IMR-90 (cell line): ENCODE measurements around the gene LSMEM2. TPM values are rescaled to one million over a fixed set of nuclear protein-coding genes. Genes with fewer than 3 reads are reported as not detected.
A peak's percentile ranks its signal among the peaks of the same experiment; 100 is the strongest.

ENCODE experiments used
- ATAC-seq: fragments of 200-7000 bp; cut with Tn5 transposase; 2 replicates; pipeline ENCODE4 v1.9.1; 2020; ENCODE audit warnings: low read depth, mild to moderate bottlenecking, moderate library complexity
- BruUV-seq: library from RNA; stranded (reverse); fragments of 400-500 nt; replicated peaks from 2 replicates; lab custom pipeline; 2021; lab: Mats Ljungman, UMichigan
- CTCF ChIA-PET: fragments of 300-600 bp; formaldehyde crosslinking; extraction: SDS; loops from one replicate; lab custom pipeline; 2021; ENCODE audit warnings: antibody characterized with exemption; lab: Yijun Ruan, JAX
- POLR2A ChIA-PET: fragments of 300-600 bp; sonication (Branson Sonifier 250); formaldehyde crosslinking; loops from one replicate; lab custom pipeline; 2022; ENCODE audit warnings: antibody characterized with exemption; ENCODE audit not compliant: unreplicated experiment; lab: Charles Lee
- DNase-seq: peaks from one replicate; pipeline ENCODE4 v3.0.0; 2013
- H2AFZ ChIP-seq: replicated peaks from 2 replicates; pipeline ENCODE3; 2013; ENCODE audit warnings: low read length, mild to moderate bottlenecking; ENCODE audit not compliant: poor library complexity
- H2AK5ac ChIP-seq: 2 replicates; pipeline ENCODE4 v1.6.1; 2013; ENCODE audit warnings: low read depth, low read length, inconsistent platforms
- H2AK9ac ChIP-seq: replicated peaks from 2 replicates; pipeline ENCODE3; 2013; ENCODE audit warnings: mild to moderate bottlenecking, low read depth, low read length, moderate library complexity; ENCODE audit not compliant: poor library complexity
- H2BK120ac ChIP-seq: 2 replicates; pipeline ENCODE4 v1.6.1; 2013; ENCODE audit warnings: low read depth, low read length, inconsistent platforms
- H2BK15ac ChIP-seq: 3 replicates; pipeline ENCODE4 v1.6.1; 2013; ENCODE audit warnings: low read depth, low read length, inconsistent platforms
- H2BK20ac ChIP-seq: 2 replicates; pipeline ENCODE4 v1.6.1; 2013; ENCODE audit warnings: low read depth, mild to moderate bottlenecking, inconsistent platforms, low read length, moderate library complexity
- H2BK5ac ChIP-seq: 2 replicates; pipeline ENCODE4 v1.6.1; 2013; ENCODE audit warnings: mild to moderate bottlenecking, low read depth, low read length, inconsistent platforms; ENCODE audit not compliant: poor library complexity, severe bottlenecking
- H3K14ac ChIP-seq: replicated peaks from 2 replicates; pipeline ENCODE4 v1.6.1; 2013; ENCODE audit warnings: low read depth, low read length, inconsistent platforms
- H3K18ac ChIP-seq: 2 replicates; pipeline ENCODE4 v1.6.1; 2013; ENCODE audit warnings: low read depth, low read length, control low read depth
- H3K23ac ChIP-seq: 2 replicates; pipeline ENCODE4 v1.6.1; 2013; ENCODE audit warnings: low read depth, low read length, inconsistent platforms
- H3K27ac ChIP-seq: 2 replicates; pipeline ENCODE4 v1.5.1; 2013; ENCODE audit warnings: mild to moderate bottlenecking, control low read depth, low read length; ENCODE audit not compliant: insufficient read depth
- H3K27me3 ChIP-seq: 2 replicates; pipeline ENCODE4 v1.6.1; 2013; ENCODE audit warnings: low read length; ENCODE audit not compliant: control insufficient read depth, insufficient read depth
- H3K36me3 ChIP-seq: 2 replicates; pipeline ENCODE4 v1.6.1; 2013; ENCODE audit warnings: low read length, mixed read lengths; ENCODE audit not compliant: control insufficient read depth, insufficient read depth
- H3K4ac ChIP-seq: 2 replicates; pipeline ENCODE4 v1.6.1; 2013; ENCODE audit warnings: low read depth, low read length, inconsistent platforms
- H3K4me1 ChIP-seq: 2 replicates; pipeline ENCODE4 v1.6.1; 2013; ENCODE audit warnings: low read length, mixed read lengths; ENCODE audit not compliant: control insufficient read depth, insufficient read depth
- H3K4me2 ChIP-seq: 2 replicates; pipeline ENCODE4 v1.6.1; 2013; ENCODE audit warnings: low read depth, mild to moderate bottlenecking, control low read depth, low read length, moderate library complexity
- H3K4me3 ChIP-seq: 2 replicates; pipeline ENCODE4 v1.5.1; 2013; ENCODE audit warnings: low read depth, mild to moderate bottlenecking, control low read depth, low read length, moderate library complexity; ENCODE audit not compliant: insufficient read depth
- H3K56ac ChIP-seq: 2 replicates; pipeline ENCODE4 v1.6.1; 2013; ENCODE audit warnings: low read length, inconsistent platforms; ENCODE audit not compliant: insufficient read depth; ENCODE audit errors: extremely low read depth
- H3K79me1 ChIP-seq, 2 experiments: 2 replicates each; pipeline ENCODE4 v1.6.1; 2013; ENCODE audit warnings: low read length in 2 of 2, inconsistent platforms in 1 of 2, low read depth in 1 of 2
- H3K9ac ChIP-seq: 2 replicates; pipeline ENCODE4 v1.6.1; 2013; ENCODE audit warnings: low read depth, low read length, control low read depth
- H3K9me1 ChIP-seq: 2 replicates; pipeline ENCODE4 v1.6.1; 2013; ENCODE audit warnings: low read length, inconsistent platforms; ENCODE audit not compliant: insufficient read depth
- H3K9me3 ChIP-seq: 2 replicates; pipeline ENCODE4 v1.6.1; 2013; ENCODE audit warnings: low read length; ENCODE audit not compliant: control insufficient read depth, insufficient read depth
- H4K20me1 ChIP-seq: 2 replicates; pipeline ENCODE4 v1.6.1; 2013; ENCODE audit warnings: low read length, inconsistent platforms; ENCODE audit not compliant: insufficient read depth
- H4K5ac ChIP-seq: 2 replicates; pipeline ENCODE4 v1.6.1; 2013; ENCODE audit warnings: mild to moderate bottlenecking, low read depth, low read length, control low read depth
- H4K8ac ChIP-seq, 2 experiments: 2 replicates each; pipeline ENCODE4 v1.6.1; 2013; ENCODE audit warnings: low read depth in 2 of 2, low read length in 2 of 2, control low read depth in 1 of 2, inconsistent platforms in 1 of 2
- H4K91ac ChIP-seq: 2 replicates; pipeline ENCODE4 v1.6.1; 2013; ENCODE audit warnings: low read depth, low read length, inconsistent platforms; ENCODE audit not compliant: insufficient read depth
- BHLHE40 ChIP-seq: fragments of 150-350 bp; IDR thresholded peaks from 2 replicates; pipeline ENCODE4 v1.6.1; 2016; ENCODE audit warnings: mild to moderate bottlenecking, low read depth, low read length
- ELK1 ChIP-seq: fragments of 150-350 bp; IDR thresholded peaks from 2 replicates; pipeline ENCODE4 v1.6.1; 2016; ENCODE audit warnings: low read depth, mild to moderate bottlenecking, low read length, moderate library complexity, borderline replicate concordance
- MAFK ChIP-seq: IDR thresholded peaks from 2 replicates; pipeline ENCODE4 v1.6.1; 2012; ENCODE audit warnings: low read depth, low read length, improper control_type of control experiment
- MAZ ChIP-seq: IDR thresholded peaks from 2 replicates; pipeline ENCODE4 v1.6.1; 2012; ENCODE audit warnings: low read depth, mild to moderate bottlenecking, low read length, improper control_type of control experiment, moderate library complexity, borderline replicate concordance
- MXI1 ChIP-seq: IDR thresholded peaks from 2 replicates; pipeline ENCODE4 v1.6.1; 2012; ENCODE audit warnings: low read depth, mild to moderate bottlenecking, low read length, moderate library complexity, borderline replicate concordance
- NFE2L2 ChIP-seq: fragments of 150-350 bp; IDR thresholded peaks from 2 replicates; pipeline ENCODE4 v1.6.1; 2016; ENCODE audit warnings: low read depth, mild to moderate bottlenecking, low read length
- RAD21 ChIP-seq: IDR thresholded peaks from 2 replicates; pipeline ENCODE4 v1.6.1; 2012; ENCODE audit warnings: low read length, improper control_type of control experiment
- RCOR1 ChIP-seq: IDR thresholded peaks from 2 replicates; pipeline ENCODE4 v1.6.1; 2012; ENCODE audit warnings: mild to moderate bottlenecking, low read length, improper control_type of control experiment; ENCODE audit not compliant: insufficient replicate concordance
- SMC3 ChIP-seq: fragments of 150-350 bp; IDR thresholded peaks from 2 replicates; pipeline ENCODE4 v1.6.1; 2016; ENCODE audit warnings: low read depth, mild to moderate bottlenecking, antibody characterized with exemption, low read length, moderate library complexity
- WGBS, 2 experiments: methylation state at CpG; one replicate each; pipeline versions ENCODE4 v1.1.5 to v1.1.7; 2013; ENCODE audit warnings: missing lambda C conversion rate in 2 of 2; ENCODE audit not compliant: insufficient read length in 1 of 2; ENCODE audit errors: extremely low coverage in 2 of 2; 5-methylcytosine and 5-hydroxymethylcytosine counted together
- dilution Hi-C: fragments of 300-500 bp; cut with HindIII; formaldehyde crosslinking; loops from one replicate; pipeline ENCODE4 v1.14.3; 2018; ENCODE audit warnings: low sequenced_read_pairs; ENCODE audit not compliant: unreplicated experiment
- in situ Hi-C: fragments of 300-500 bp; cut with MboI; formaldehyde crosslinking; loops from 3 replicates; pipeline ENCODE4 v1.14.3; 2019; ENCODE audit warnings: low sequenced_read_pairs, inconsistent platforms, mixed read lengths
- intact Hi-C: fragments of 100-400 bp; cut with micrococcal nuclease; formaldehyde crosslinking; loops from 2 replicates; pipeline ENCODE4 v1.10.0; 2022
- polyA plus RNA-seq, 3 experiments: library from polyadenylated mRNA; depleted of rRNA; stranded (reverse); fragments of >200 nt; gene quantifications; 2 replicates each; pipeline ENCODE4 v1.2.3, GENCODE V29; 2012; ENCODE audit warnings: low replicate concordance in 1 of 3
- total RNA-seq: library from RNA; depleted of rRNA; stranded (reverse); fragments of >200 nt; gene quantifications from 2 replicates; pipeline ENCODE4 v1.2.3, GENCODE V29; 2012
- TF ChIP-seq, protein P1 (sequence below): conservative IDR thresholded peaks from 2 replicates; pipeline ENCODE4 v1.5.1; 2012; ENCODE audit warnings: mild to moderate bottlenecking, low read depth, low read length, improper control_type of control experiment

Gene LSMEM2
- total and polyA plus RNA-seq, 2 of the 4 experiments (the other 2 are of a cell fraction) = under 0.01 TPM; not detected in 1

DNA sequence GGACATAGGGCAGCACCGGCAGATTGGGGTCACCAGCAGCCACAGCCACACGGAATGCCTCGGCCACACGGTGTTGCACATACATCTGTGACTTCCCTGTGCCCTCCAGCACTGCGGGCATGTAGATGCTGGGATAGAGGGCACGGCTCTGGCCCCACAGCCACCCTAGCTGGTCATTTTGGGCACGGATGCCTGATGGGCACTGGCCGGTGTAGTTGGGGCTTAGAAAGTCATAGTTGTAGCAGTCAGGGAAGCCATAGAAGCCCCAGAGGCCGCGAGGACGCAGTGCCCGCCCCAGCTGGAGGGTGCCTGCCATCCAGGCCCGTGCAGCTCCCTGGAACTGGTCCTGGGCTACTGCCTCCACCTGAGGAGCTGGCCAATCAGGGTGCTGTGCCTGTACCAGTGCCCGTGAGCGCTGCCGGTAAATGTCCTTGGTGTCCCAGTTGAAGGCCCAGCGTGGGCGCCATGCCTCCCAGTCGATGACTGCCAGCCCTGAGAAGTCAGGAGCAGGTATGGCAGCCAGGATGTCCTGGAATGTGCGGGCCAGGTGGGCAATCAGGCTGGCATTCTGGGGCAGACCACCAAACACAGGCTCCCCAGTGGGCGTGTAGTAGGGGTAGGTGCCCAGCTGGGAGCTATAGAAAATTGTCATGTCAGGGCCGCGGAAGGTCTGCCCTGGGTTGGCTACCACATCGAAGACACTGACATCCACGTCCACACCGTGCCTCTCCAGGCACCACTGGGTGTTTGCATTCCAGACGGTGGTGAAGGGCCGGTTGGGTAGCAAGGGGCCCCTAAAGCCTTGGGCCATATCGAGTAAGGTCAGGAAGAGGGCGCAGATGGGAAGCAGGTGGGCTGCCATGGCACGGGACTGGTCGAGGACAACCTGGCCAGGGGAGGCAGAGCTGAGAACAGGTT is 23.5 kb downstream of the LSMEM2 start:
- H3K9ac ChIP-seq = no peak overlapping the region
- H4K91ac ChIP-seq = no peak overlapping the region
- no peak overlapping the region for H3K4ac ChIP-seq
- H2AK9ac ChIP-seq = peak overlapping the region; percentile 37
- H3K9me1 ChIP-seq = peaks cover 21% of the 10 kb centered on the region
- H3K4me1 ChIP-seq = peaks cover 13% of the 10 kb centered on the region
- no peak overlapping the region for H3K18ac ChIP-seq
- H2AFZ ChIP-seq = no peak overlapping the region
- no peak overlapping the region for H3K56ac ChIP-seq
- no peak overlapping the region for H3K14ac ChIP-seq
- H2BK20ac ChIP-seq = no peak overlapping the region
- no peak for TF ChIP-seq MXI1
- TF ChIP-seq SMC3 = no peak
- TF ChIP-seq BHLHE40 = no peak
- TF ChIP-seq MAZ = no peak
- no peak for TF ChIP-seq RAD21
- TF ChIP-seq RCOR1 = no peak
- no peak for TF ChIP-seq MAFK
- TF ChIP-seq, protein P1, sequence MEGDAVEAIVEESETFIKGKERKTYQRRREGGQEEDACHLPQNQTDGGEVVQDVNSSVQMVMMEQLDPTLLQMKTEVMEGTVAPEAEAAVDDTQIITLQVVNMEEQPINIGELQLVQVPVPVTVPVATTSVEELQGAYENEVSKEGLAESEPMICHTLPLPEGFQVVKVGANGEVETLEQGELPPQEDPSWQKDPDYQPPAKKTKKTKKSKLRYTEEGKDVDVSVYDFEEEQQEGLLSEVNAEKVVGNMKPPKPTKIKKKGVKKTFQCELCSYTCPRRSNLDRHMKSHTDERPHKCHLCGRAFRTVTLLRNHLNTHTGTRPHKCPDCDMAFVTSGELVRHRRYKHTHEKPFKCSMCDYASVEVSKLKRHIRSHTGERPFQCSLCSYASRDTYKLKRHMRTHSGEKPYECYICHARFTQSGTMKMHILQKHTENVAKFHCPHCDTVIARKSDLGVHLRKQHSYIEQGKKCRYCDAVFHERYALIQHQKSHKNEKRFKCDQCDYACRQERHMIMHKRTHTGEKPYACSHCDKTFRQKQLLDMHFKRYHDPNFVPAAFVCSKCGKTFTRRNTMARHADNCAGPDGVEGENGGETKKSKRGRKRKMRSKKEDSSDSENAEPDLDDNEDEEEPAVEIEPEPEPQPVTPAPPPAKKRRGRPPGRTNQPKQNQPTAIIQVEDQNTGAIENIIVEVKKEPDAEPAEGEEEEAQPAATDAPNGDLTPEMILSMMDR = no peak
- TF ChIP-seq NFE2L2 = no peak
- no peak for TF ChIP-seq ELK1
- H3K36me3 ChIP-seq = no peaks in the 10 kb centered on the region
- no peak overlapping the region for H2BK120ac ChIP-seq
- H2BK15ac ChIP-seq = no peak overlapping the region
- H3K9me3 ChIP-seq = no peaks in the 10 kb centered on the region
- H3K23ac ChIP-seq = no peak overlapping the region
- H4K5ac ChIP-seq = no peak overlapping the region
- no peak for DNase-seq
- ChIA-PET POLR2A (no interaction called here), CTCF (no interaction called here)
- intact Hi-C loops = no loop called here
- no peaks in the 10 kb centered on the region for H4K20me1 ChIP-seq
- no peak for ATAC-seq
- no peak overlapping the region for H3K4me3 ChIP-seq
- H2BK5ac ChIP-seq = no peak overlapping the region
- no peak overlapping the region for H2AK5ac ChIP-seq
- H3K27me3 ChIP-seq = no peaks in the 10 kb centered on the region
- H3K79me1 ChIP-seq = peaks cover 13 to 31% of the 10 kb centered on the region in 2 experiments
- dilution Hi-C loops = no loop called here
- H3K27ac ChIP-seq = no peak overlapping the region
- no peak overlapping the region for H4K8ac ChIP-seq
- BruUV-seq = no TSS peak
- no peak overlapping the region for H3K4me2 ChIP-seq
- 85% methylated on average over 12 of the region's 32 CpGs; no CpG with 5 or more reads in 1 of the 2 experiments for WGBS, 2 experiments
- in situ Hi-C loops = no loop called here
